Liver (tissue), 3 donors: Measurements from ENCODE around the gene DPH2.

Source experiments
- FOXA1 ChIP-seq: IDR thresholded peaks from 2 replicates; pipeline ENCODE4 v1.6.1; 2016; ENCODE audit warnings: antibody characterized with exemption
- FOXA2 ChIP-seq: IDR thresholded peaks from 2 replicates; pipeline ENCODE4 v1.6.1; 2016; ENCODE audit warnings: antibody characterized with exemption
- GABPA ChIP-seq, 2 donors: IDR thresholded peaks in 1 of 2; conservative IDR thresholded peaks in 1 of 2; 2 replicates each; pipeline ENCODE4 v1.6.1; 2016; ENCODE audit warnings: antibody characterized with exemption in 2 of 2, mild to moderate bottlenecking in 1 of 2, moderate library complexity in 1 of 2
- HNF4G ChIP-seq: IDR thresholded peaks from 2 replicates; pipeline ENCODE4 v1.6.1; 2016; ENCODE audit warnings: antibody characterized with exemption
- JUND ChIP-seq, 2 donors: IDR thresholded peaks; 2 replicates each; pipeline ENCODE4 v1.6.1; 2016; ENCODE audit warnings: antibody characterized with exemption in 2 of 2
- RXRA ChIP-seq, 2 donors: IDR thresholded peaks; 2 replicates each; pipeline ENCODE4 v1.6.1; 2017 to 2018; ENCODE audit warnings: antibody characterized with exemption in 2 of 2, mild to moderate bottlenecking in 1 of 2
- SP1 ChIP-seq: IDR thresholded peaks from 2 replicates; pipeline ENCODE4 v1.6.1; 2018; ENCODE audit warnings: antibody characterized with exemption, mild to moderate bottlenecking
- TAF1 ChIP-seq: conservative IDR thresholded peaks from 2 replicates; pipeline ENCODE4 v1.6.1; 2016; ENCODE audit warnings: antibody characterized with exemption, mild to moderate bottlenecking
- YY1 ChIP-seq: IDR thresholded peaks from 2 replicates; pipeline ENCODE4 v1.6.1; 2016; ENCODE audit warnings: antibody characterized with exemption, mild to moderate bottlenecking
- TF ChIP-seq, protein P1 (sequence below): fragments of 150-350 bp; IDR thresholded peaks from 2 replicates; pipeline ENCODE4 v1.5.1; 2017; ENCODE audit warnings: improper control_type of control experiment, low read depth, low read length; ENCODE audit not compliant: missing input control
- TF ChIP-seq, protein P2 (sequence below): IDR thresholded peaks from 2 replicates; pipeline ENCODE4 v1.6.1; 2016; ENCODE audit warnings: antibody characterized with exemption
- TF ChIP-seq, protein P3 (sequence below): IDR thresholded peaks from 2 replicates; pipeline ENCODE4 v1.6.1; 2016; ENCODE audit warnings: antibody characterized with exemption
- TF ChIP-seq, protein P4 (sequence below): IDR thresholded peaks from 2 replicates; pipeline ENCODE4 v1.6.1; 2016; ENCODE audit warnings: antibody characterized with exemption, mild to moderate bottlenecking
- TF ChIP-seq, protein P5 (sequence below): IDR thresholded peaks from 2 replicates; pipeline ENCODE4 v1.6.1; 2016; ENCODE audit warnings: antibody characterized with exemption
- donor health status: healthy.
- donor health status: healthy.

DNA sequence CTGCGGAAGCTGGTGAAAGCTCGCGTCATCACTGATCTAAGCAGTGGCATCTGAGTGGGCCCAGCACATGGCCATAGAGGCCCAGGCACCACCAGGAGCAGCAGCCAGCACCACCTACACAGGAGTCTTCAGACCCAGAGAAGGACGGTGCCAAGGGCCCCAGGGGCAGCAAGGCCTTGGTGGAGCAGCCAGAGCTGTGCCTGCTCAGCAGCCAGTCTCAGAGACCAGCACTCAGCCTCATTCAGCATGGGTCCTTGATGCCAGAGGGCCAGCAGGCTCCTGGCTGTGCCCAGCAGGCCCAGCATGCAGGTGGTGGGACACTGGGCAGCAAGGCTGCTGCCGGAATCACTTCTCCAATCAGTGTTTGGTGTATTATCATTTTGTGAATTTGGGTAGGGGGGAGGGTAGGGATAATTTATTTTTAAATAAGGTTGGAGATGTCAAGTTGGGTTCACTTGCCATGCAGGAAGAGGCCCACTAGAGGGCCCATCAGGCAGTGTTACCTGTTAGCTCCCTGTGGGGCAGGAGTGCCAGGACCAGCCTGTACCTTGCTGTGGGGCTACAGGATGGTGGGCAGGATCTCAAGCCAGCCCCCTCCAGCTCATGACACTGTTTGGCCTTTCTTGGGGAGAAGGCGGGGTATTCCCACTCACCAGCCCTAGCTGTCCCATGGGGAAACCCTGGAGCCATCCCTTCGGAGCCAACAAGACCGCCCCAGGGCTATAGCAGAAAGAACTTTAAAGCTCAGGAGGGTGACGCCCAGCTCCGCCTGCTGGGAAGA lies 39.5 kb upstream of the DPH2 start:
- TF ChIP-seq, protein P1, sequence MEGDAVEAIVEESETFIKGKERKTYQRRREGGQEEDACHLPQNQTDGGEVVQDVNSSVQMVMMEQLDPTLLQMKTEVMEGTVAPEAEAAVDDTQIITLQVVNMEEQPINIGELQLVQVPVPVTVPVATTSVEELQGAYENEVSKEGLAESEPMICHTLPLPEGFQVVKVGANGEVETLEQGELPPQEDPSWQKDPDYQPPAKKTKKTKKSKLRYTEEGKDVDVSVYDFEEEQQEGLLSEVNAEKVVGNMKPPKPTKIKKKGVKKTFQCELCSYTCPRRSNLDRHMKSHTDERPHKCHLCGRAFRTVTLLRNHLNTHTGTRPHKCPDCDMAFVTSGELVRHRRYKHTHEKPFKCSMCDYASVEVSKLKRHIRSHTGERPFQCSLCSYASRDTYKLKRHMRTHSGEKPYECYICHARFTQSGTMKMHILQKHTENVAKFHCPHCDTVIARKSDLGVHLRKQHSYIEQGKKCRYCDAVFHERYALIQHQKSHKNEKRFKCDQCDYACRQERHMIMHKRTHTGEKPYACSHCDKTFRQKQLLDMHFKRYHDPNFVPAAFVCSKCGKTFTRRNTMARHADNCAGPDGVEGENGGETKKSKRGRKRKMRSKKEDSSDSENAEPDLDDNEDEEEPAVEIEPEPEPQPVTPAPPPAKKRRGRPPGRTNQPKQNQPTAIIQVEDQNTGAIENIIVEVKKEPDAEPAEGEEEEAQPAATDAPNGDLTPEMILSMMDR, result peak; percentile 49
- no peak for TF ChIP-seq TAF1
- TF ChIP-seq, protein P2, sequence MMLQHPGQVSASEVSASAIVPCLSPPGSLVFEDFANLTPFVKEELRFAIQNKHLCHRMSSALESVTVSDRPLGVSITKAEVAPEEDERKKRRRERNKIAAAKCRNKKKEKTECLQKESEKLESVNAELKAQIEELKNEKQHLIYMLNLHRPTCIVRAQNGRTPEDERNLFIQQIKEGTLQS, result no peak
- no peak for TF ChIP-seq FOXA2
- TF ChIP-seq, protein P3, sequence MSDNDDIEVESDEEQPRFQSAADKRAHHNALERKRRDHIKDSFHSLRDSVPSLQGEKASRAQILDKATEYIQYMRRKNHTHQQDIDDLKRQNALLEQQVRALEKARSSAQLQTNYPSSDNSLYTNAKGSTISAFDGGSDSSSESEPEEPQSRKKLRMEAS, result no peak
- peak in 1 of 2 donors; percentile 33 for TF ChIP-seq RXRA (IDR thresholded peaks at IDR 0.05)
- TF ChIP-seq, protein P4, sequence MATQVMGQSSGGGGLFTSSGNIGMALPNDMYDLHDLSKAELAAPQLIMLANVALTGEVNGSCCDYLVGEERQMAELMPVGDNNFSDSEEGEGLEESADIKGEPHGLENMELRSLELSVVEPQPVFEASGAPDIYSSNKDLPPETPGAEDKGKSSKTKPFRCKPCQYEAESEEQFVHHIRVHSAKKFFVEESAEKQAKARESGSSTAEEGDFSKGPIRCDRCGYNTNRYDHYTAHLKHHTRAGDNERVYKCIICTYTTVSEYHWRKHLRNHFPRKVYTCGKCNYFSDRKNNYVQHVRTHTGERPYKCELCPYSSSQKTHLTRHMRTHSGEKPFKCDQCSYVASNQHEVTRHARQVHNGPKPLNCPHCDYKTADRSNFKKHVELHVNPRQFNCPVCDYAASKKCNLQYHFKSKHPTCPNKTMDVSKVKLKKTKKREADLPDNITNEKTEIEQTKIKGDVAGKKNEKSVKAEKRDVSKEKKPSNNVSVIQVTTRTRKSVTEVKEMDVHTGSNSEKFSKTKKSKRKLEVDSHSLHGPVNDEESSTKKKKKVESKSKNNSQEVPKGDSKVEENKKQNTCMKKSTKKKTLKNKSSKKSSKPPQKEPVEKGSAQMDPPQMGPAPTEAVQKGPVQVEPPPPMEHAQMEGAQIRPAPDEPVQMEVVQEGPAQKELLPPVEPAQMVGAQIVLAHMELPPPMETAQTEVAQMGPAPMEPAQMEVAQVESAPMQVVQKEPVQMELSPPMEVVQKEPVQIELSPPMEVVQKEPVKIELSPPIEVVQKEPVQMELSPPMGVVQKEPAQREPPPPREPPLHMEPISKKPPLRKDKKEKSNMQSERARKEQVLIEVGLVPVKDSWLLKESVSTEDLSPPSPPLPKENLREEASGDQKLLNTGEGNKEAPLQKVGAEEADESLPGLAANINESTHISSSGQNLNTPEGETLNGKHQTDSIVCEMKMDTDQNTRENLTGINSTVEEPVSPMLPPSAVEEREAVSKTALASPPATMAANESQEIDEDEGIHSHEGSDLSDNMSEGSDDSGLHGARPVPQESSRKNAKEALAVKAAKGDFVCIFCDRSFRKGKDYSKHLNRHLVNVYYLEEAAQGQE, result no peak
- TF ChIP-seq GABPA (IDR thresholded peaks at IDR 0.05 in 1 of 2, conservative IDR thresholded peaks at IDR 0.05 in 1 of 2), result no peak
- TF ChIP-seq FOXA1, result no peak
- TF ChIP-seq SP1, result no peak
- TF ChIP-seq YY1, result no peak
- TF ChIP-seq, protein P5, sequence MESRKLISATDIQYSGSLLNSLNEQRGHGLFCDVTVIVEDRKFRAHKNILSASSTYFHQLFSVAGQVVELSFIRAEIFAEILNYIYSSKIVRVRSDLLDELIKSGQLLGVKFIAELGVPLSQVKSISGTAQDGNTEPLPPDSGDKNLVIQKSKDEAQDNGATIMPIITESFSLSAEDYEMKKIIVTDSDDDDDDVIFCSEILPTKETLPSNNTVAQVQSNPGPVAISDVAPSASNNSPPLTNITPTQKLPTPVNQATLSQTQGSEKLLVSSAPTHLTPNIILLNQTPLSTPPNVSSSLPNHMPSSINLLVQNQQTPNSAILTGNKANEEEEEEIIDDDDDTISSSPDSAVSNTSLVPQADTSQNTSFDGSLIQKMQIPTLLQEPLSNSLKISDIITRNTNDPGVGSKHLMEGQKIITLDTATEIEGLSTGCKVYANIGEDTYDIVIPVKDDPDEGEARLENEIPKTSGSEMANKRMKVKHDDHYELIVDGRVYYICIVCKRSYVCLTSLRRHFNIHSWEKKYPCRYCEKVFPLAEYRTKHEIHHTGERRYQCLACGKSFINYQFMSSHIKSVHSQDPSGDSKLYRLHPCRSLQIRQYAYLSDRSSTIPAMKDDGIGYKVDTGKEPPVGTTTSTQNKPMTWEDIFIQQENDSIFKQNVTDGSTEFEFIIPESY, result no peak
- no peak for TF ChIP-seq HNF4G
- no peak for TF ChIP-seq JUND (IDR thresholded peaks at IDR 0.05)
